ENCODE results near the gene RRAD.

The RRAD gene

DNA sequence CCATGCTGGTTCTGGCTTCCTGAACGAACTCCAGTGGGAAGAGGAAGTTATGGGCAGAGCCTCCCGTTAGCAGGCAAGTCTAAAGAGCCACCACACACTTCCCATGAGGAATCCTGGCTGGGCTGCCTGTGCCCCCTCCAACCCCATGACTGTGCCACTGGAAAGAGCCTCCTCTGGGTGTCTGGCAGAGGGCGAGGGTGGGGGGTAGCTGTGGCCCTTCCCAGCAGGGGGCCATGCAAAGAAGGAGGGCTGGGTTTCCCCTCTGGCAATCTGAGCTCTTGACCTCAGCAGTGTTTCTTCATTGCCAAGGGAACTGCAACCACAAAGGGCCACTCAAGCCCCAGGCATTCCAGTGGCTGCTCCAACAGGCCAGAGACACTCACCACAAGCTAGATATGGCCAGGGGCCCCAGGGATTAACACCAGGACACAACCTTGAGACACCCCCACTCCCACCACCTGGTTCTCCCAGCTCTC, 1.7 kb upstream of the RRAD start:
- Histone ChIP-seq H3K36me3 (ENCODE audit: insufficient read depth, low read length) (peaks cover 2% of the 10 kb centered on the region), H3K4me3 (ENCODE audit: low read depth in 1 of 2, low read length in 2 of 2) (no peak overlapping the region), H3K4me2 (ENCODE audit: insufficient read depth, low read length) (no peak overlapping the region), H3K9ac (ENCODE audit: low read depth, low read length) (no peak overlapping the region), H3K27me3 (ENCODE audit: insufficient read depth, low read length, poor library complexity) (no peaks in the 10 kb centered on the region), H4K20me1 (ENCODE audit: insufficient read depth, low read length) (no peaks in the 10 kb centered on the region), H3K4me1 (ENCODE audit: insufficient read depth, low read length) (peaks cover under 1% of the 10 kb centered on the region; the same call in 1 of the 2 replicates), H3K79me2 (ENCODE audit: insufficient read depth, low read length) (no peaks in the 10 kb centered on the region), H2AFZ (ENCODE audit: low read depth, low read length) (no peak overlapping the region), H3K27ac (ENCODE audit: low read length) (no peak overlapping the region), H3K9me3 (ENCODE audit: insufficient read depth, low read length, severe bottlenecking) (no peaks in the 10 kb centered on the region)
- DNase-seq (no peak), ATAC-seq (ENCODE audit: insufficient read depth, low read depth) (no peak)
- TF ChIP-seq EZH2 (IDR thresholded peaks at IDR 0.05; ENCODE audit: borderline replicate concordance, low read depth, low read length, severe bottlenecking): no peak
- TF ChIP-seq, protein P1, sequence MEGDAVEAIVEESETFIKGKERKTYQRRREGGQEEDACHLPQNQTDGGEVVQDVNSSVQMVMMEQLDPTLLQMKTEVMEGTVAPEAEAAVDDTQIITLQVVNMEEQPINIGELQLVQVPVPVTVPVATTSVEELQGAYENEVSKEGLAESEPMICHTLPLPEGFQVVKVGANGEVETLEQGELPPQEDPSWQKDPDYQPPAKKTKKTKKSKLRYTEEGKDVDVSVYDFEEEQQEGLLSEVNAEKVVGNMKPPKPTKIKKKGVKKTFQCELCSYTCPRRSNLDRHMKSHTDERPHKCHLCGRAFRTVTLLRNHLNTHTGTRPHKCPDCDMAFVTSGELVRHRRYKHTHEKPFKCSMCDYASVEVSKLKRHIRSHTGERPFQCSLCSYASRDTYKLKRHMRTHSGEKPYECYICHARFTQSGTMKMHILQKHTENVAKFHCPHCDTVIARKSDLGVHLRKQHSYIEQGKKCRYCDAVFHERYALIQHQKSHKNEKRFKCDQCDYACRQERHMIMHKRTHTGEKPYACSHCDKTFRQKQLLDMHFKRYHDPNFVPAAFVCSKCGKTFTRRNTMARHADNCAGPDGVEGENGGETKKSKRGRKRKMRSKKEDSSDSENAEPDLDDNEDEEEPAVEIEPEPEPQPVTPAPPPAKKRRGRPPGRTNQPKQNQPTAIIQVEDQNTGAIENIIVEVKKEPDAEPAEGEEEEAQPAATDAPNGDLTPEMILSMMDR (IDR thresholded peaks at IDR 0.05; ENCODE audit: borderline replicate concordance, extremely low read depth, low read length, poor library complexity, severe bottlenecking): no peak

GRCh38 chr16:66926171-66926947, 1.0 kb upstream of the RRAD start:
- Histone ChIP-seq H3K36me3 (ENCODE audit: insufficient read depth, low read length) (no peaks in the 10 kb centered on the region), H3K27me3 (ENCODE audit: insufficient read depth, low read length, poor library complexity) (no peaks in the 10 kb centered on the region), H3K4me2 (ENCODE audit: insufficient read depth, low read length) (no peak overlapping the region), H3K4me1 (ENCODE audit: insufficient read depth, low read length) (no peaks in the 10 kb centered on the region), H2AFZ (ENCODE audit: low read depth, low read length) (no peak overlapping the region), H3K9ac (ENCODE audit: low read depth, low read length) (no peak overlapping the region), H3K79me2 (ENCODE audit: insufficient read depth, low read length) (no peaks in the 10 kb centered on the region), H4K20me1 (ENCODE audit: insufficient read depth, low read length) (no peaks in the 10 kb centered on the region), H3K9me3 (ENCODE audit: insufficient read depth, low read length, severe bottlenecking) (no peaks in the 10 kb centered on the region), H3K4me3 (ENCODE audit: low read depth in 1 of 2, low read length in 2 of 2) (no peak overlapping the region), H3K27ac (ENCODE audit: low read length) (no peak overlapping the region)
- DNase-seq (no peak), ATAC-seq (ENCODE audit: insufficient read depth, low read depth) (no peak)
- TF ChIP-seq EZH2 (IDR thresholded peaks at IDR 0.05; ENCODE audit: borderline replicate concordance, low read depth, low read length, severe bottlenecking): no peak
- TF ChIP-seq, protein P1 (IDR thresholded peaks at IDR 0.05; ENCODE audit: borderline replicate concordance, extremely low read depth, low read length, poor library complexity, severe bottlenecking): no peak

DNA sequence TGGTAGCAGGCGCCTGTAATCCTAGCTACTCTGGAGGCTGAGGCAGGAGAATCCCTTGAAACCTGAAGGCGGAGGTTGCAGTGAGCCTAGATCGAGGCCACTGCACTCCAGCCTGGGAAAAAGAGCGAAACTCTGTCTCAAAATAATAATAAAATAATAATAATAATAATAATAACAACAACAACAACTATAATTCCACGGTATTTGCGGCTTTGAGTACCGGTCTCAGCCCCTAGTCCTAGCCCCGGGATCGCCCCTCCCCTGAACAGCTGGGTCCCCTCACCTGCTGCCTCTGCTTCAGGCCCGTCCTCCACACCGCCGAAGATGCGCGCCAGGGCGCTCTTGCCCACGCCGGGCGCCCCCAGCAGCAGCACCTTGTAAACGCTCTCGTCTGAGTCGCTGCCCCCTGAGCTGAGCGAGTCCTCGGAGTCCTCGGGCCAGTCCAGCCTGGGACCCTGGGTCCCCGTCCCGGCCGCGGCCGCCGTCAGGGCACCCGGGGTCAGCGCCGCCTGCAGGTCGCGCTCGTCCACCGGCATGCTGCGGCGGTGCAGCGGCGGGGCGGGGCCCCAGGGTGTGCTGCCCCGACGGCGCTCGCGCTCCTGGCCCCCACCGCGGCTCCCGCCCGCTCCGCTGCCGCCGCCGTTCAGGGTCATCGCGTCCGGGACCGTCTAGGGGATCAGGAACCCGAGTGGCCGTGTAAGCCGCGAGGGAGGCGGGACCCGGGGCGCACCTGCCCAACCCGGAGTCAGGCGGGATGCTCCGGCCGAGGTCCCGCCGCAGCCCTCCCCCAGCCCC, 611 bp downstream of the RRAD start:
- Histone ChIP-seq H4K20me1 (ENCODE audit: insufficient read depth, low read length) (no peaks in the 10 kb centered on the region), H3K9me3 (ENCODE audit: insufficient read depth, low read length, severe bottlenecking) (no peaks in the 10 kb centered on the region), H3K4me3 (ENCODE audit: low read depth in 1 of 2, low read length in 2 of 2) (no peak overlapping the region), H3K27me3 (ENCODE audit: insufficient read depth, low read length, poor library complexity) (peaks cover 4% of the 10 kb centered on the region), H3K4me2 (ENCODE audit: insufficient read depth, low read length) (no peak overlapping the region), H3K4me1 (ENCODE audit: insufficient read depth, low read length) (no peaks in the 10 kb centered on the region), H3K9ac (ENCODE audit: low read depth, low read length) (no peak overlapping the region), H3K79me2 (ENCODE audit: insufficient read depth, low read length) (no peaks in the 10 kb centered on the region), H3K27ac (ENCODE audit: low read length) (no peak overlapping the region), H2AFZ (ENCODE audit: low read depth, low read length) (no peak overlapping the region), H3K36me3 (ENCODE audit: insufficient read depth, low read length) (no peaks in the 10 kb centered on the region)
- DNase-seq (no peak), ATAC-seq (ENCODE audit: insufficient read depth, low read depth) (no peak)
- no peak for TF ChIP-seq EZH2 (IDR thresholded peaks at IDR 0.05; ENCODE audit: borderline replicate concordance, low read depth, low read length, severe bottlenecking)
- TF ChIP-seq, protein P1 (IDR thresholded peaks at IDR 0.05; ENCODE audit: borderline replicate concordance, extremely low read depth, low read length, poor library complexity, severe bottlenecking): no peak
